ENCODE measurements around the gene ARHGEF39.

ARHGEF39 gene

GRCh38 chr9:35708146-35708545 is 43.2 kb upstream of the ARHGEF39 start:
- no peak overlapping the region for H3K4me3 ChIP-seq (ENCODE audit: low read depth, low read length)
- no peak for DNase-seq (ENCODE audit: low read depth)
- TF ChIP-seq CTCF (IDR thresholded peaks at IDR 0.05; ENCODE audit: low read depth, low read length, missing control alignments), result no peak

GRCh38 chr9:35706951-35707350 is 42.0 kb upstream of the ARHGEF39 start:
- no peak for TF ChIP-seq CTCF (IDR thresholded peaks at IDR 0.05; ENCODE audit: low read depth, low read length, missing control alignments)
- H3K4me3 ChIP-seq (ENCODE audit: low read depth, low read length), result no peak overlapping the region
- DNase-seq (ENCODE audit: low read depth), result no peak

GRCh38 chr9:35705836-35706430 is 40.9 kb upstream of the ARHGEF39 start:
- no peak overlapping the region for H3K4me3 ChIP-seq (ENCODE audit: low read depth, low read length)
- no peak for DNase-seq (ENCODE audit: low read depth)
- no peak for TF ChIP-seq CTCF (IDR thresholded peaks at IDR 0.05; ENCODE audit: low read depth, low read length, missing control alignments)

- TF ChIP-seq CTCF (IDR thresholded peaks at IDR 0.05; ENCODE audit: low read depth, low read length, missing control alignments), result no peak
- no peak overlapping the region for H3K4me3 ChIP-seq (ENCODE audit: low read depth, low read length)
- DNase-seq (ENCODE audit: low read depth), result no peak
Measured at GRCh38 chr9:35705372-35705771, 40.4 kb upstream of the ARHGEF39 start.

- H3K4me3 ChIP-seq (ENCODE audit: low read depth, low read length), result no peak overlapping the region
- no peak for DNase-seq (ENCODE audit: low read depth)
- TF ChIP-seq CTCF (IDR thresholded peaks at IDR 0.05; ENCODE audit: low read depth, low read length, missing control alignments), result no peak
Measured at GRCh38 chr9:35703906-35704672, 39.1 kb upstream of the ARHGEF39 start.

GRCh38 chr9:35702696-35703095 is 37.7 kb upstream of the ARHGEF39 start:
- no peak for DNase-seq (ENCODE audit: low read depth)
- no peak for TF ChIP-seq CTCF (IDR thresholded peaks at IDR 0.05; ENCODE audit: low read depth, low read length, missing control alignments)
- no peak overlapping the region for H3K4me3 ChIP-seq (ENCODE audit: low read depth, low read length)

- DNase-seq (ENCODE audit: low read depth), result no peak
- H3K4me3 ChIP-seq (ENCODE audit: low read depth, low read length), result no peak overlapping the region
- no peak for TF ChIP-seq CTCF (IDR thresholded peaks at IDR 0.05; ENCODE audit: low read depth, low read length, missing control alignments)
Measured at GRCh38 chr9:35700942-35701341, 35.9 kb upstream of the ARHGEF39 start.
